22Rv1 (cell line): ENCODE measurements around the gene COX6B1.

ENCODE experiments used
- ZFX ChIP-seq: fragments of 450-650 bp; IDR thresholded peaks from 2 replicates; pipeline ENCODE4 v1.6.1; 2017; ENCODE audit warnings: antibody characterized with exemption, borderline replicate concordance
- TF ChIP-seq, protein P1 (sequence below): fragments of 450-650 bp; IDR thresholded peaks from 2 replicates; pipeline ENCODE4 v1.5.1; 2017; ENCODE audit warnings: mild to moderate bottlenecking

DNA sequence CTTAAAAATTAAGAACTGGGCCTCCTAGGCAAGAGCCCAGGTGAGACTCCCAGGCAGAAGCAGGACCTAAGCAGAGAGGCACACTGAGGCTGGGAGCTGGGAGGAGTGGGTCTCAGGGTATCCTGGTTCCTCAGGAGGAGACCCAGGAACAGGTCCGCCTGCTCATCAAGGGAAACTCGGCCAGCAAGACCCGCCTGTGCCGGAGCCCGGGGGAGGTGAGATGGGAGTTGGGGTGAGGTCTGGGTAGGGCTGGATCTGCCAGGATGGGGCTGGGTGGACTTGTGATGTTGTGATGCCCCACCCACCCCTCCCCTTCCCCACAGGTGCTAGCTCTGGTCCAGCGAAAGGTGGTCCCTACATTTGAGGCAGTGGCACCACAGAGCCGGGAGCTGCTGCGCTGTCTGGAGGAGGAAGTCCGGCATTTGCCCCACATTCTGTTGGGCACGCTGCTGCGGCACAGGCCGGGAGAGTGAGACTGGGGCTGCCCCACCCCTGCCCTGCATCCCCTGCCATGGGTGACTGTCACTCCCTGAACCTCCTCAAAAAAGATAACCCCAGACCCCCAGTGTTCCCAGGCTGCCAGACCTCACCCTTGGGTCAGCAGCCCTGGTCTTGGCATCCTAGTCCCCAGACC is 28.7 kb upstream of the COX6B1 start:
- TF ChIP-seq, protein P1, sequence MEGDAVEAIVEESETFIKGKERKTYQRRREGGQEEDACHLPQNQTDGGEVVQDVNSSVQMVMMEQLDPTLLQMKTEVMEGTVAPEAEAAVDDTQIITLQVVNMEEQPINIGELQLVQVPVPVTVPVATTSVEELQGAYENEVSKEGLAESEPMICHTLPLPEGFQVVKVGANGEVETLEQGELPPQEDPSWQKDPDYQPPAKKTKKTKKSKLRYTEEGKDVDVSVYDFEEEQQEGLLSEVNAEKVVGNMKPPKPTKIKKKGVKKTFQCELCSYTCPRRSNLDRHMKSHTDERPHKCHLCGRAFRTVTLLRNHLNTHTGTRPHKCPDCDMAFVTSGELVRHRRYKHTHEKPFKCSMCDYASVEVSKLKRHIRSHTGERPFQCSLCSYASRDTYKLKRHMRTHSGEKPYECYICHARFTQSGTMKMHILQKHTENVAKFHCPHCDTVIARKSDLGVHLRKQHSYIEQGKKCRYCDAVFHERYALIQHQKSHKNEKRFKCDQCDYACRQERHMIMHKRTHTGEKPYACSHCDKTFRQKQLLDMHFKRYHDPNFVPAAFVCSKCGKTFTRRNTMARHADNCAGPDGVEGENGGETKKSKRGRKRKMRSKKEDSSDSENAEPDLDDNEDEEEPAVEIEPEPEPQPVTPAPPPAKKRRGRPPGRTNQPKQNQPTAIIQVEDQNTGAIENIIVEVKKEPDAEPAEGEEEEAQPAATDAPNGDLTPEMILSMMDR = no peak
- no peak for TF ChIP-seq ZFX
